HepG2 (cell line): ENCODE measurements around the gene CD93. TPM values are rescaled to one million over a fixed set of nuclear protein-coding genes. Genes with fewer than 3 reads are reported as not detected.

Experiments
- ATAC-seq: fragments of 200-7000 bp; cut with Tn5 transposase; 3 replicates; pipeline ENCODE4 v1.9.1; 2020; ENCODE audit warnings: mild to moderate bottlenecking, moderate library complexity
- BruUV-seq: library from RNA; stranded (reverse); fragments of 400-500 nt; replicated peaks from 2 replicates; lab custom pipeline; 2021; lab: Mats Ljungman, UMichigan
- CTCF ChIA-PET: fragments of 300-600 bp; formaldehyde crosslinking; extraction: SDS; loops from one replicate; lab custom pipeline; 2021; ENCODE audit warnings: low total read pairs, inconsistent platforms, low intra/inter-chr PET ratio; lab: Yijun Ruan, JAX
- POLR2A ChIA-PET: fragments of 350-600 bp; sonication (Branson Sonifier 250); formaldehyde crosslinking; loops from one replicate; lab custom pipeline; 2020; ENCODE audit warnings: antibody characterized with exemption, inconsistent platforms; lab: Yijun Ruan, JAX
- DNase-seq: peaks from one replicate; pipeline ENCODE4 v3.0.0-alpha.2; 2015; ENCODE audit warnings: low spot score
- FAIRE-seq: peaks from 3 replicates; lab custom pipeline; 2011; peaks lifted over from hg19 to GRCh38; lab: Jason Lieb, UNC
- H2AFZ ChIP-seq: one replicate; pipeline ENCODE4 v1.6.1; 2011; ENCODE audit warnings: low read length, inconsistent platforms
- H3K27ac ChIP-seq: fragments of 300-600 bp; 3 replicates; pipeline ENCODE4 v1.8.0; 2011; ENCODE audit warnings: mixed run types, mild to moderate bottlenecking, mixed read lengths, low read length, inconsistent platforms; ENCODE audit not compliant: insufficient read depth; ENCODE audit errors: extremely low read length
- H3K27me3 ChIP-seq, 2 experiments: fragments of 200-600 bp in 1 of 2; 2 replicates in 1 of 2; 3 replicates in 1 of 2; pipeline versions ENCODE4 v1.6.0 to v1.8.0; 2011; ENCODE audit warnings: low read length in 2 of 2, mild to moderate bottlenecking in 2 of 2, moderate library complexity in 2 of 2, inconsistent platforms in 1 of 2; ENCODE audit not compliant: insufficient read depth in 2 of 2, control insufficient read depth in 1 of 2
- H3K36me3 ChIP-seq, 2 experiments: fragments of 200-600 bp in 1 of 2; replicated peaks in 1 of 2; 2 replicates in 1 of 2; 3 replicates in 1 of 2; pipeline versions ENCODE4 v1.5.1 to v1.8.0; 2011; ENCODE audit warnings: low read length in 2 of 2, inconsistent platforms in 1 of 2; ENCODE audit not compliant: insufficient read depth in 2 of 2, control insufficient read depth in 1 of 2
- H3K4me1 ChIP-seq: 2 replicates; pipeline ENCODE4 v1.5.1; 2012; ENCODE audit warnings: low read length, inconsistent platforms; ENCODE audit not compliant: insufficient read depth
- H3K4me2 ChIP-seq: 2 replicates; pipeline ENCODE4 v1.6.0; 2011; ENCODE audit warnings: low read depth, low read length, inconsistent platforms
- H3K4me3 ChIP-seq, 3 experiments: fragments of 200-600 bp in 1 of 3; sonication (generic), shearing (Covaris generic) in 1 of 3; replicated peaks in 1 of 3; 2 replicates each; pipeline ENCODE4 v1.5.1; 2011 to 2016; ENCODE audit warnings: low read length in 3 of 3, inconsistent platforms in 2 of 3, low read depth in 2 of 3, mild to moderate bottlenecking in 2 of 3, control low read depth in 1 of 3, mixed read lengths in 1 of 3; ENCODE audit not compliant: insufficient read depth in 1 of 3
- H3K79me2 ChIP-seq: one replicate; pipeline ENCODE4 v1.6.1; 2011; ENCODE audit warnings: low read length, inconsistent platforms; ENCODE audit not compliant: insufficient read depth
- H3K9ac ChIP-seq: 2 replicates; pipeline ENCODE4 v1.6.0; 2011; ENCODE audit warnings: mild to moderate bottlenecking, low read depth, low read length, inconsistent platforms; ENCODE audit not compliant: insufficient read depth
- H3K9me3 ChIP-seq: 2 replicates; pipeline ENCODE4 v1.5.1; 2012; ENCODE audit warnings: mild to moderate bottlenecking, low read length
- H4K20me1 ChIP-seq: 2 replicates; pipeline ENCODE4 v1.6.0; 2011; ENCODE audit warnings: inconsistent platforms, mild to moderate bottlenecking, low read length, moderate library complexity; ENCODE audit not compliant: insufficient read depth
- AGO1 ChIP-seq: fragments of 200-400 bp; formaldehyde crosslinking; IDR thresholded peaks from 2 replicates; pipeline ENCODE4 v1.6.1; 2017; ENCODE audit warnings: mild to moderate bottlenecking, low read depth, low read length, moderate library complexity; ENCODE audit not compliant: poor library complexity, severe bottlenecking
- ASH2L ChIP-seq: fragments of 300-600, 200-600 bp; sonication (generic); IDR thresholded peaks from 2 replicates; pipeline ENCODE4 v1.7.0; 2017; ENCODE audit warnings: low read depth, mild to moderate bottlenecking, moderate library complexity, mixed read lengths, low read length; ENCODE audit not compliant: insufficient read length
- ATF1 ChIP-seq: IDR thresholded peaks from 2 replicates; pipeline ENCODE4 v1.6.1; 2016; ENCODE audit warnings: mild to moderate bottlenecking, control low read depth
- BHLHE40 ChIP-seq: IDR thresholded peaks from 2 replicates; pipeline ENCODE4 v1.6.1; 2011; ENCODE audit warnings: low read length, improper control_type of control experiment
- CBFB ChIP-seq: sonication (generic); formaldehyde crosslinking; IDR thresholded peaks from 2 replicates; pipeline ENCODE4 v1.4.0; 2020; ENCODE audit warnings: missing genetic modification reagents
- FIP1L1 ChIP-seq: fragments of 200-400 bp; formaldehyde crosslinking; IDR thresholded peaks from 2 replicates; pipeline ENCODE4 v1.6.1; 2018; ENCODE audit warnings: low read depth, mild to moderate bottlenecking, low read length, moderate library complexity, borderline replicate concordance; ENCODE audit not compliant: insufficient read depth
- FOXO1 ChIP-seq: sonication (generic); formaldehyde crosslinking; IDR thresholded peaks from 2 replicates; pipeline ENCODE4 v1.4.0; 2020; ENCODE audit warnings: missing genetic modification reagents
- KAT7 ChIP-seq: IDR thresholded peaks from 2 replicates; pipeline ENCODE4 v1.6.1; 2018; ENCODE audit warnings: borderline replicate concordance, missing compliant biosample characterization
- SIN3A ChIP-seq: IDR thresholded peaks from 2 replicates; pipeline ENCODE4 v1.6.1; 2011; ENCODE audit warnings: low read depth, mild to moderate bottlenecking, control low read depth, low read length, borderline replicate concordance
- SP2 ChIP-seq: sonication (generic); formaldehyde crosslinking; IDR thresholded peaks from 2 replicates; pipeline ENCODE4 v1.5.1; 2020; ENCODE audit warnings: mild to moderate bottlenecking, missing genetic modification reagents
- SRSF1 ChIP-seq: fragments of 200-400 bp; formaldehyde crosslinking; optimal IDR thresholded peaks from 2 replicates; pipeline ENCODE3; 2017; ENCODE audit warnings: mild to moderate bottlenecking, low read depth, low read length, moderate library complexity
- SUZ12 ChIP-seq: fragments of 150-350 bp; IDR thresholded peaks from 2 replicates; pipeline ENCODE4 v1.6.1; 2014; ENCODE audit warnings: low read depth, low read length
- TP53 ChIP-seq: sonication (generic); formaldehyde crosslinking; conservative IDR thresholded peaks from 2 replicates; pipeline ENCODE4 v1.4.0; 2020; ENCODE audit warnings: missing genetic modification reagents
- ZBTB21 ChIP-seq: sonication (generic); formaldehyde crosslinking; IDR thresholded peaks from 2 replicates; pipeline ENCODE4 v1.4.0; 2020; ENCODE audit warnings: missing genetic modification reagents
- ZBTB7B ChIP-seq: sonication (generic); formaldehyde crosslinking; IDR thresholded peaks from 2 replicates; pipeline ENCODE4 v1.4.0; 2020; ENCODE audit warnings: missing genetic modification reagents
- ZMYM2 ChIP-seq: sonication (generic); formaldehyde crosslinking; IDR thresholded peaks from 2 replicates; pipeline ENCODE4 v1.8.0; 2022; ENCODE audit warnings: mild to moderate bottlenecking, missing genetic modification reagents
- ZNF768 ChIP-seq: sonication (generic); formaldehyde crosslinking; IDR thresholded peaks from 2 replicates; pipeline ENCODE4 v1.4.0; 2020; ENCODE audit warnings: missing genetic modification reagents
- WGBS: methylation state at CpG from one replicate; pipeline ENCODE4 v1.1.6; 2017; ENCODE audit warnings: low lambda C conversion rate; 5-methylcytosine and 5-hydroxymethylcytosine counted together
- in situ Hi-C: cut with HindIII; loops from 2 replicates; pipeline ENCODE4 v1.10.0; 2017; ENCODE audit warnings: low pct_unique_long_range_greater_than_20kb; ENCODE audit not compliant: extremely low pct_ligation_motif_present
- intact Hi-C: fragments of 100-400 bp; cut with micrococcal nuclease; formaldehyde crosslinking; loops from one replicate; pipeline ENCODE4 v1.10.0; 2022; ENCODE audit not compliant: unreplicated experiment
- polyA plus RNA-seq, 8 experiments: library from polyadenylated mRNA; depleted of rRNA in 3 of 8; stranded (reverse) in 7 of 8; unstranded in 1 of 8; fragments of >200 nt; fragmentation: Illumina TruSeq in 4 of 8; extraction: Trizol in 4 of 8; gene quantifications; 2 replicates each; pipeline versions ENCODE4 v1.2.1 to v1.2.3, GENCODE V29; 2011 to 2016; ENCODE audit warnings: low read depth in 4 of 8, missing spikeins in 1 of 8, mixed read lengths in 1 of 8; ENCODE audit not compliant: insufficient read depth in 1 of 8
- total RNA-seq, 5 experiments: library from RNA; depleted of rRNA; stranded (reverse); fragments of >200 nt; fragmentation: Illumina TruSeq; extraction: Trizol; gene quantifications; 2 replicates each; pipeline ENCODE4 v1.2.3, GENCODE V29; 2016; ENCODE audit warnings: low read depth in 1 of 5
- TF ChIP-seq, protein P1 (sequence below): sonication (generic); formaldehyde crosslinking; IDR thresholded peaks from 2 replicates; pipeline ENCODE4 v1.5.0; 2020; ENCODE audit warnings: missing genetic modification reagents, mild to moderate bottlenecking, borderline replicate concordance
- TF ChIP-seq, protein P2 (sequence below): sonication (generic); formaldehyde crosslinking; IDR thresholded peaks from 2 replicates; pipeline ENCODE4 v1.4.0; 2020; ENCODE audit warnings: mild to moderate bottlenecking, low read depth, missing genetic modification reagents

Gene CD93
- total and polyA plus RNA-seq, 2 of the 13 experiments (the other 11 are each of a cell fraction or from before 2014, with no cell fraction given): not detected

- H4K20me1 ChIP-seq: no peaks in the 10 kb centered on the region
- BruUV-seq: no TSS peak
- no peak for DNase-seq
- 36% methylated on average over 11 of the region's 11 CpGs for WGBS
- no peak overlapping the region for H3K27ac ChIP-seq
- H3K4me2 ChIP-seq: no peak overlapping the region
- no peak overlapping the region for H3K9ac ChIP-seq
- FAIRE-seq: no peak
- H3K79me2 ChIP-seq: no peaks in the 10 kb centered on the region
- ChIA-PET CTCF (no interaction called here), POLR2A (no interaction called here)
- in situ Hi-C loops: no loop called here
- no peaks in the 10 kb centered on the region for H3K36me3 ChIP-seq
- H3K27me3 ChIP-seq: peaks cover 0 to 32% of the 10 kb centered on the region in 2 experiments; a peak in 3 of 5 replicates
- no peak for ATAC-seq
- no peak overlapping the region for H2AFZ ChIP-seq
- no peaks in the 10 kb centered on the region for H3K9me3 ChIP-seq
- no peaks in the 10 kb centered on the region for H3K4me1 ChIP-seq
- intact Hi-C loops: no loop called here
- TF ChIP-seq CBFB (no peak), TP53 (CRISPR knock-in tag) (no peak), SP2 (CRISPR knock-in tag) (no peak), SIN3A (no peak), ATF1 (CRISPR knock-in tag) (no peak), SUZ12 (no peak), ZMYM2 (CRISPR knock-in tag) (no peak), FIP1L1 (no peak), ASH2L (no peak), SRSF1 (no peak), ZBTB7B (CRISPR knock-in tag) (no peak), BHLHE40 (no peak), FOXO1 (CRISPR knock-in tag) (no peak), AGO1 (no peak), KAT7 (CRISPR knock-in tag) (no peak), ZBTB21 (CRISPR knock-in tag) (no peak), ZNF768 (CRISPR knock-in tag) (no peak)
- TF ChIP-seq, protein P1, sequence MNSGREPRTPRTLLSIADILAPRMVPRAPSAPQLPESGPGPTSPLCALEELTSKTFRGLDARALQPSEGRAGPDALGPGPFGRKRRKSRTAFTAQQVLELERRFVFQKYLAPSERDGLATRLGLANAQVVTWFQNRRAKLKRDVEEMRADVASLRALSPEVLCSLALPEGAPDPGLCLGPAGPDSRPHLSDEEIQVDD (CRISPR knock-in tag): no peak
- TF ChIP-seq, protein P2, sequence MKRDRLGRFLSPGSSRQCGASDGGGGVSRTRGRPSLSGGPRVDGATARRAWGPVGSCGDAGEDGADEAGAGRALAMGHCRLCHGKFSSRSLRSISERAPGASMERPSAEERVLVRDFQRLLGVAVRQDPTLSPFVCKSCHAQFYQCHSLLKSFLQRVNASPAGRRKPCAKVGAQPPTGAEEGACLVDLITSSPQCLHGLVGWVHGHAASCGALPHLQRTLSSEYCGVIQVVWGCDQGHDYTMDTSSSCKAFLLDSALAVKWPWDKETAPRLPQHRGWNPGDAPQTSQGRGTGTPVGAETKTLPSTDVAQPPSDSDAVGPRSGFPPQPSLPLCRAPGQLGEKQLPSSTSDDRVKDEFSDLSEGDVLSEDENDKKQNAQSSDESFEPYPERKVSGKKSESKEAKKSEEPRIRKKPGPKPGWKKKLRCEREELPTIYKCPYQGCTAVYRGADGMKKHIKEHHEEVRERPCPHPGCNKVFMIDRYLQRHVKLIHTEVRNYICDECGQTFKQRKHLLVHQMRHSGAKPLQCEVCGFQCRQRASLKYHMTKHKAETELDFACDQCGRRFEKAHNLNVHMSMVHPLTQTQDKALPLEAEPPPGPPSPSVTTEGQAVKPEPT (CRISPR knock-in tag): no peak
- TF ChIP-seq, all 625 proteins: peak for 0
- no peak overlapping the region for H3K4me3 ChIP-seq
Measured at GRCh38 chr20:23103284-23104018, 17.3 kb upstream of the CD93 start.
